HG02884 (cell line): ENCODE data around the gene SYTL3.
A peak's percentile ranks its signal among the peaks of the same experiment; 100 is the strongest.
"Not testable (repeated sequence)": the region's sequence is repeated elsewhere in the genome, so short reads cannot be mapped to it uniquely, and the experiment has no call there.

Experiments
- ATAC-seq: cut with Tn5 transposase; IDR thresholded peaks from one replicate; pipeline ENCODE4 v1.9.1; 2021; ENCODE audit warnings: mild to moderate bottlenecking, moderate library complexity; ENCODE audit not compliant: unreplicated experiment

SYTL3 gene

DNA sequence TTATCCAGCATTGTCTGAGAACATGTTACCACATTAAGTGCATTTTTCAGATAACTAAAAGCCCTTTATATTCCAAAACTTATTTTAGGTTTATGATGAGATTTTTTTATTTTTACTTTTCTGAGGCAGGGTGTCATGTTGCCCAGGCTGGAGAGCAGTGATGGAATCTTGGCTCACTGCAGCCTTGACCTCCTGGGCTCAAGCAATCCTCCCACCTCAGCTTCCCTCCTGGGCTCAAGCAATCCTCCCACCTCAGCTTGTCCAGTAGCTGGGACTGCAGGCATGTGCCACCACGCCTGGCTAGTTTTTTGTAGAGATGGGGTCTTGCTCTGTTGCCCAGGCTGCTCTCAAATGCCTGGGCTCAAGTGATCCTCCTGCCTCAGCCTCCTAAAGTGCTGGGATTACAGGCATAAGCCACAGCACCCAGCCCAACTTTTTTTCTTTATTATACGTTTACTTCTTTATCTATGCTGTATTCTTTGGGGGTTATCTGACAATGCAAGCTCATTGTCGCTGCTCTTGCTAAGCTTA is 11.5 kb upstream of the SYTL3 start:
- ATAC-seq = no peak

DNA sequence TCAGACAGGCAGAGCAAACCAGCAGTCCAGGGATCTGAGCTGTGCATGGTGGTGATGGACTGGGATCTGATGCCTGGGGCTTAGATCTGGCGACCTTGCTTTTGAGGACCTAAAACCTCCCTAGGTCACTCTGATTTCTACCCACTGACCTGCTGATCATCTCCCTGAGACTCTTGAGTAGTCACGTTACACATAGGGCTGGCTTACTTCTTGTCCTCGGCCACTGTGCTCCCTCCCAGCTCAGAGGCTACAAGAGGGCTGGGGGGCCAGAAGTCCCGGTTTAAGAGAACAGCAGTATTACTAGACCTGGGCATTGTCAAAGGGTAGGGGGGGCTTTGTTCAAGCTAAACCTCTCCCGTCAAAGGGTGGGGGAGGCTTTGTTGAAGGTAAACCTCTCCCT is 10.8 kb upstream of the SYTL3 start:
- no peak for ATAC-seq

DNA sequence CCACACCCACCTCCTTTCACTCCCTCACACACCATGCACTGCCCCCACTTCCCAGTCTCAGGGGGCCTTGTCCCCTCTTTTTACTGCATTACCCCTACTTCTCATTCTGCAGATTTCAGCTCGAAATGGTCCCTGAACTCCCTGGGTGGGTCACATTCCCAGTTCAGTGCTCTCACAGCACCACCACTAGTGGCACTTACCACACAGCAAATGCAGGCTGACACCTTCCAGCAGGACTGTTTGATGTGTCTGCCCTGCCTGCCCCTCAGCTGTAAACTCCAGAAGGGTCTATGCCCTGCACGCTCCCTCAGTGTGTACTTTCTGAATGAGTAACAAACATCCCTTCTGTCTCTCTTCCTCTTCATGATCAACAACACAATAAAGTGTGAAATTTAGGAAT is 9.3 kb upstream of the SYTL3 start:
- ATAC-seq = no peak

DNA sequence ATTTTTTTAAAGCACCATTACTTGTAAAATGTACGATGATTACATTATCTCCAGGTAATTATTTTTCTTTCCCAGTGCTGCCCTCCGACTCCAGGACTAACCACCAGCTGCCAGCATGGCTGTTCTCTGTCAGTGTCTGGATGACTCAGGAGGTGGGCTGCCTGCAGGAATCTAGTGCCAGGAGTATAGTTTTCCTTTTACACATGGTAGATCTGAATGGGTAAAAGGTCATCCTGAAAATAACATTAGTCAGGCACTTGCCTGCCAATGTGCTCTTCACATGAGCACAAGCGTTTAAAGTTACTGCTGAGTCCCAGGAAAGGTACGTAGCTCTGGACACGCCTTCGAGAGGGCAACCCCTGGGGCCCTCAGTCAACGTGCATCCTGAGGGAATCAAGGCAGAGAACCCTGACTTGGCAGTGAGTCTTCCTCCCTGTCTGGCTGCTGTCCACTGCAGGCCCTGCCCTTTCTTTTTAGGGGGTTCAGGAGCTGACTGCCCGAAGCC is 7.7 kb upstream of the SYTL3 start:
- no peak for ATAC-seq

DNA sequence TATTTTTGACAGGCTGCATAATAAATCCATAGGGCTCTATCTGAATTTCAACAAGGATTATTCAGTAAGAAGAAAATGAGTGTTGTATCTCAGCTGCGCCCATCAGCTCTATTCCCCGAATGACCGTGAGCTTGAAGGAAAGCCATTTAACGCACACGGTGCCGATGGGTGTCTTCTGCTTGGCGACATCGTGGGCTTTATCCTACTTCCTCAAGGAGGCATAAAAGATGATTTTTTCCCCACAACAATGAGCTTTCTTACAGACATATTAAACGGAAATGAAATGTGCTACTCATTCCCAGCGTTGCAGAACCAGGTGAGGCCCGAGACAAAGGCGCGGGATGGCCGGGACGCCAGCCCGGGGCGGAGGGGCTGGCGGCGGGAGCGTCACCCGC is 6.0 kb upstream of the SYTL3 start:
- no peak for ATAC-seq

DNA sequence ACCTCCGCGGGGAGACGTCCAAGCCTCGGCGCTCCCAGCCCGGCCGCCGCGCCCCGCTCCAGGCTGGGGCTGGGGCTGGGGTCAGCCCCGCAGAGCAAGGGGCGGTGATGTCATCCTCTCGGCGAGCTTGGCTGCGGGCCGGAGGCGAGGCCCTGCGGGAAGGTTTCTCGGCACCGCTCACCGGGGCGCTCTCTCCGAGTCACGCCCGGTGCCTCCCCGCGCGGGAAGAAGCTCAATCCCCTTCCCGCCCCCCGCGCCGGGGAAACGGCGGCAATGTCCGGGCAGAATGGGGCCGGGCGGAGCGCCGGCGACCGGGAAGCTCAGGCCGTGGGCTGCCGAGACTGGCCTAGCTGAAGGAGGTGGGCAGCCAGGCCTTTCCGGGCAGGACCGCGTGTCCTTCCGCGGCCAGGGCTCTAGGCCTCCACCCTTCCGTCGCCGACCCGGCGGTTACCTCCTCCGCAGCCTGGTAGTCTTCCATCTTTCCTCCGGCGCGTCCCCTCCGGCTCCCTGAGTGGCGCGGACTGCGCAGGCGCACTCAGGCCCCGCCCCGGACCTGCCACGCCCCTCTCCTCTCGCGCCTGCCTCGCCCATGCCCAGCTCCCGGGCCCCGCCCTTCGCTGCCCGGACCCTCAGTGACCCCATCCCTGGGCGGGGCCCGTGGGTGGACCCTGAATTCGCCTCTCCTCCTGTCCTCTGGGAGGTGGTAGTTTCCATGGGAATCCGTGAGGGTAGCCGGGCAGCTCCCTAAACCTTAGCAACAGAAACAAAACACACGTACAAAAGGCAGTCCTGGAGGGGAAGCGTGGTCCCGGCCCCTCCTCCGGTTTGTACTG is 5.4 kb upstream of the SYTL3 start, which contains the start of gene DYNLT1:
TSS of gene DYNLT1 (minus strand) at position 513 of the 833 bp plus-strand sequence. CDS start at position 478, 35 bp downstream.
- peak; percentile 56 for ATAC-seq

DNA sequence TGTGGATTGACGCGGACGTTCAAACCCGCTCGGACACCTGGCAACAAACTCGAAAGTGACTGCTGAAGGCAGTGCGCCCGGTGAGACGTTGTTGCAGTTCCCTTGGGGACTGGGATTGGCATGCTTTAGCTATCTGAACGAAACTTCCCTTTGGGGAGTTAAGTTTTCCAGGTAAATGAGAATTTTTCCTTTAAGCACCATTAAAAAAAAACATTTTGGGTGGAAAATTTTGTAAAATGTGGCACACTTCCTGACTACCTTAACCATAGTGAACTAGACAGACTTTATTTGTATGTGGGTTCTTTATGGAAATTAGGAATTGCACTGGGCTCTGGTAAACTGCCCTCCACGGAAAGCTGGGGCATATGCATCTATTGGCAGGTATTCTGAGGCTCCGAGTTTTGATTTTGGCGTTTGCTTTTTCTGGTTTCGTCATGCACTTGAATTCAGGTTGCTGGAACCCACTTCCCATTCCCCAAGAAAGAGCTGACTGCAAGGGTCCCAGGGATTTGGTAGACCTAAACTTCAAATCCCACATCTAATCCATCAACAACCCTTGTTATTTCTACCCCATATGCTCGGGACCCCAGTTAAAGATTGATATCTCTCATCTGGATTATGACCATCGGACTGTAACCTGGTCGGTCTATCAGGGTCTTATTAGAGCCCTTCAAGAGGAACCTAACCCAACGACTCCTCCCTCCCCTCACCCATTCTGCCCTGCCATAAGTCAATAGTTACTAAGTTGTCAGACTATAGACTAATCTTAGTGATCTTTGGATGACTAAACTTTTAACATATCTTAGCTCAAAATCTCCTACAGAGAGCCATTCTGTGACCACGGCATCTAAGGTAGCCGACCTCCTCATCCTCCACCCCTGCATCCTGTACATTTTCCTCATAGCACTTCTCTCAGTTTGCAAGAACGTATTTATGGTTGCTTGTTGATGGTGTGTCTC is 4.5 kb upstream of the SYTL3 start:
- ATAC-seq = no peak

DNA sequence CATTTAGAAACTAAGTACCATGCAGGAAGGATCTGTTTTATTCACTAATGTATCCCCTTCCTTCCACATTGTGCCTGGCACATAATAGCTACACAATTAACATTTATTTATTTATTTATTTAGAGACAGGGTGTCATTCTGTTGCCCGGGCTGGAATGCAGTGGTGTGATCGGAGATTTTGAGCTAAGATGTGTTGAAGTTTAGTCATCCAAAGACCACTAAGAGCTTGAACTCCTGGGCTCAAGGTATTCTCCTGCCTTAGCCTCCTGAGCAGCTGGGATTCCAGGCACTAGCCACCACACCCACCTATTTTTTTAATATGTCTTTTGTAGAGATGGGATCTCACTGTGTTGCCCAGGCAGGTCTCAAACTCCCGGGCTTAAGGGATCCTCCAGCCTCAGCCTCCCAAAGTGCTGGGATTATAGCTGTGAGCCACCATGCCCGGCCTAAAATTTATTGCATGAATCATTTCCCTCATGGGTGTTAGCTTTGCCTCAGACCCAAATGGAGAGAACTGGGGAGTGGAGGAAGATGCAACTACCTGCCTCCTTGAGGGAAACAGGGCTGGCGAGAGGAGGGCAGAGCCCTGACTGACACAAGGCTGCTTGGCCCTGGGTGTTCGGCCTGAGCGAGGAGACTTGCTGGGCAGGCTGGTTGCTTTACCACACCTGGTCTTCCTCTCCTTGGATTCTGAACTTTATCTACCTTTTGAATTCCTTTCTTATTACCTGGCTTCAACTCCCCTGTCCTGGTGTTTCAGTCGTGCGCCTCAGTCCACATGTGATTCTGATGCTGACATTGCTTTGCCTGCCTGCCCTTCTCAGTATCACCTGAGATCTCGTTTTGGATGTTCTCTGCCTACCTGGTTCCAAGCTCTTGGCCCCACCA is 3.6 kb upstream of the SYTL3 start:
- no peak for ATAC-seq

DNA sequence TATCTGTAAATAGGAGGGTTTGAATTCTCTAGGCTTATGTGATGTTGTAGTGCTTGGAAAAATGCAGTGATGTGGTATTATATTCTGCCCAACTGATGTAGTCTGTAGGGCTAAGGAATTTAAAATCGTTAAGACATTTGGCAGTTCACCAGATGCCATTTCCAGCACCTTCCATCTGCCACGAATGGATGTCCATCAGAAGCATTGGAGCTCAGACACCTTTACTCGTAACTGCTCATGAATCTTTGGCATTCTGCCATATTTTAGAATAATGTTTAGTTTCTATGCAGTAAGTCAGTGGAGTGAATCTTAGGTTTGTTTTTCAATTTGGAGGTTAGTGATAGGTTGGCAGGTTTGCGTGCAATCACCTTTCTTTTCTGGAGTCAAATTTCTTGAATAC is 2.4 kb upstream of the SYTL3 start:
- no peak for ATAC-seq

DNA sequence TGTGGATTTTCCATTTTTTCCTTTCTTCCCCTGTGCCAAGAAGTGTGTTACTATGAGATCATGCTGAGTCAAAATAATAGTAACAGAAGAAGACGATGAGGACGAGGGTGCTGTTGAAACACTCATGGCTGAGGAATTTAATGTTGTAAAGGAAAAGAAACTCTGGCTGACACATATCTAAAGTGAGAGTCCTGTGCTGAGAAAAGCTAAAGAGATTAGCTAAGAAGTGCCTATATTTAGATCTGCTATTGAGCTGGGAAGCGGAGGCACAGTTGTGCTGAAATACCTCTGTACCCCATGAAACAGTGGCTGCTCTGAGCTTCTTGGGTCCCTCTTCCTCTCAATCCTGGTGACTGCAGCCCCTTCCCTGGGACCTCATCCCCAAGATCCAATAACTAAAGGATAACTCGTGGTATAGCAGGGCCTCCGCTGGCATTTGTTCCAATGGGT is 1.1 kb upstream of the SYTL3 start:
- ATAC-seq = no peak

DNA sequence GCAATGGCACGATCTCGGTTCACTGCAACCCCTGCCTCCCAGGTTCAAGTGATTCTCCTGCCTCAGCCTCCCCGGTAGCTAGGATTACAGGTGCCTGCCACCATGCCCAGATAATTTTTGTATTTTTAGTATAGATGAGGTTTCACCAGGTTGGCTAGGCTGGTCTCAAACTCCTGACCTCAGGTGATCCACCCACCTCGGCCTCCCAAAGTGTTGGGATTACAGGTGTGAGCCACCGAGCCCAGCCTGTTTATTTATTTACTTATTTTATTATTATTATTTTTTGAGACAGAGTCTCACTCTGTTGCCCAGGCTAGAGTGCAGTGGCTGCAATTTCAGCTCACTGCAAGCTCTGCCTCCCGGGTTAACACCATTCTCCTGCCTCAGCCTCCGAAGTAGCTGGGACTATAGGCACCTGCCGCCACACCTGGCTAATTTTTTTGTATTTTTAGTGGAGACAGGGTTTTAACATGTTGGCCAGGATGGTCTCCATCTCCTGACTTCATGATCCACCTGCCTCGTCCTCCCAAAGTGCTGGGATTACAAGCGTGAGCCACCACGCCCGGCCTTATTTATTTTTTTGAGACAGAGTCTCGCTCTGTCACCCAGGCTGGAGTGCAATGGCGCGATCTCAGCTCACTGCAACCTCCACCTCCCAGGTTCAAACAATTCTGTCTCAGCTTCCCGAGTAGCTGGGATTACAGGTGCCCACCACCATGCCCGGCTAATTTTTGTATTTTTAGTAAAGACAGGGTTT is 2.3 kb downstream of the SYTL3 start:
- ATAC-seq = not testable (repeated sequence)

DNA sequence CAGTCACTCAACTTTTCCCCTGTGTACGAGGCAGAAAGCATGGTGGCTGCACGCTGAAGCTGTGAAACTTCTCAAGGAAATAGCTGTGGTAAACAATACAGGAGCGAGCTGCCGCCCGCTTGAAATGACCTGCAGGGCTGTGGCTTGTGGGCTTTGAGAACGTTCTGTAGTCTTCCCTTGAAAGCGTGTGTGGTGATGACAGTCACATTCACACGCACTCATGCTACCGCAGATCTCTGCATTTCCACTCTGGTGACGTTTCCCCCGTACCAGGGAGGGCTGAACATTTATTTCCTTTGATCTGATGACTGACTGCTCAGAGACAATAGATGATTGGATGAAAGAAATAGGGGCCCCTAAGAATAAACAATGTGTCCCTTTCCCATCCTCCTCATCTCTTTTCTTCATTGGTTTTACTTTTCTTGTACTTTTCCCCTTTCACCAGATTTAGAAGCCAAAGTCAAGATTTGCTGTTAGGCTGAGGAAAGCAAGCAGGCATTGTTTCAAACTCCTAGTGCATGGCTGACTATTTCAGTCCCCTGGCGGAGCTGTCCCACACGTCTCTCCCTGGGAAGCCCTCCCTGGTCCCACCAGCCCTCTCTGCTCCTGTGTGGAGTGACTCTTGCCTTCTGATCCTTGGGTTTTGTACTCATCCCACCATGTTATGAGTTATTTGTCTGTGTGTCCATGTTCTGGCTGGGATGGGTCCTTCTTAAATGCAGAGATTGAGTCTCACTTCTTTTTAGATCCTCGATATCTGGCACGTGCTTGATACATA is 3.9 kb downstream of the SYTL3 start:
- ATAC-seq = peak; percentile 53

DNA sequence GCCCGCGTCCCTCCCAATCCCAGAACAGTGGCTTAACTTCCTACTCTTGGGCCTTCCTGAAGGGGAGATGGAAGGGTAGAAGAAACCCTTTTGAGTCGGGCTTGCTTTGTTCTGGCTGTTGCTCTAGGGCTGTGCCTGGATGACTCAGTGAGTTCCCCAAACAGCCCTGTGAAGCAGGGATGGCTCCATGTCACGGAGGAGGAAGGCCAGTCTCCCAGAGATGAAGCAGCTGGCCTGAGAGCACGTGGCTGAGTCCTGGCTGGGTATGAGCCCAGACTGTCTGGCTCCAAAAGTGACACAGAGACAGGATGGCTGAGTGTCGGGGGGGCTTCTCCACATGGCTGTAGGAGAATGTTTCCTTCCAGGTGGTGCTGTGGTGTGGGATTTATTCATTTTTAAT is 4.6 kb downstream of the SYTL3 start:
- ATAC-seq = no peak

DNA sequence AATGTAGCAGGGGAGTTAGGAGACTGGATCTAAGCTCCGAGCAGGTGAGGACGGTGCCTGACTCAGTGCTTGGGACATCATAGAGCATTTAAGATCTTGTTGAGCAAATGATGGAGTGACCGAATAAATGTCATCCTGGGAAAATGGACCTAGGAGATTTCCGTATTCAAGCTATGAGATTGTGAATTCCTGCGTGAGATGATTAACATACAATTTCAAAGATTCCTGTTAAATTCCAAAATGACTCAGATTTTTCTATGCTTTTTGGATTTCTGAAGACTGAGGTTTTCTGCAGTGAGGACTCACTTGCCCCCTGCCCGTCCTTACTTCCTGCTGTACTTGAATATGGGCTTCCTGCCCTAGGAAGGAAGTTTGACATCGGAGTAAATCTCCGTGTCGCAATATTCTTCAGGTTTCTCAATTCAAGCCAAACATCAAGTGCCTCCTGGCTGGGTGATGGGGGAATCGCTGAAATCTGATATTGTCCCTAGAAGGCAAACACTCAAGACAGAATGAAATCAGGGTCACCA is 5.2 kb downstream of the SYTL3 start:
- ATAC-seq = no peak

DNA sequence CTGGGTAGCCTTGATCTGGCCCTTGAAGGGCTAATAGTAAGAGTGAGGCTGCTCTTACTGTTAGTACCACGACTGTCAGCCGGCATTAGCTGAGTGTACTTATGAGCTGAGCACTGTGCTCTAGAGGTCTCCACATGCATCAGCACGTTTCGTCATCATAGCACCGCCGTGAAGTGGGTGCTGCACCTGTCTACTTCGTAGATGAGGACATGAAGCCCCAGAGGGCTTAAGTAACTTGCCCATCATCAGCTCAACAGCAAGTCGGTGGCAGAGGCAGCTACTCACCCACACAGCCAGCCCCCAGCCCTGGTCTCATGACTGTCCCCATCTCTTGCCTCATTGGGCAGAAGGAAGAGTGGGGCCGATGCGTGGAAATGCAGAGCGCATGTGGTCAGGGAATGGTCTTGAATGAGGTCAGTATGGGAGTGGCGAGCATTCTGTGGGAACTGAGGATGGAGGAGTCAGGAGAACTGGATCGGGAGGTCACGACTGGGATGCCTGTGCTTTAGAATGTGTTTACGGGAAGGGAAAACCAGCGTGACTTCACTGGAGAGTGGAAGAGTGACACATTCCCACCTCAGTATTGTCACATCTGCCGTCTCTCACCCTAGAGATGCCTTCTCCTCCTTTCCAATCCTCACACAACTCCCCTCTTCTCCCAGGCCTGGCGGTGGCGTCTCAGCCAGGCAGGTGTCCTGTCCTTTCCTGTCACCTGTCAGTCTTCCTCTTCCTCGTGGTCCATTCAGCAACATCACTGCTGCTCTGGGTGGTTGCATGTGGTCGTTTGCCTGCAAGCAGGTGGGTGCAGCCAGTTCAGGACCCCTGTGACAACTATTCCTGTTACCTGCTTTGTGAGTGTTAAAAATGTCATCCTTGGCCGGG is 6.0 kb downstream of the SYTL3 start:
- no peak for ATAC-seq

DNA sequence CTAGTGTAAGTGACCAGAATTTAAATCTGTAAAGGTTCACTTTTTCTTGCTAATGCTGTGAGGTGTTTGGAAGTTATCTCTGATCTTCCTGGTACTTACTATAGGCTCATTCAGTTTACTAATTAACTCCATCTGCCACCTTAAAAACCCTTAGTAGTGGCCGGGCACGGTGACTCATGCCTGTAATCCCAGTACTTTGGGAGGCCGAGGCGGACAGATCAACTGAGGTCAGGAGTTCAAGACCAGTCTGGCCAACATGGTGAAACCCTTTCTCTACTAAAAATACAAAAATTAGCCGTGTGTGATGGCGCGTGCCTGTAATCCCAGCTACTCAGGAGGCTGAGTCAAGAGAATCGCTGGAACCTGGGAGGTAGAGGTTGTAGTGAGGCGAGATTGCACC is 7.1 kb downstream of the SYTL3 start:
- ATAC-seq = not testable (repeated sequence)

DNA sequence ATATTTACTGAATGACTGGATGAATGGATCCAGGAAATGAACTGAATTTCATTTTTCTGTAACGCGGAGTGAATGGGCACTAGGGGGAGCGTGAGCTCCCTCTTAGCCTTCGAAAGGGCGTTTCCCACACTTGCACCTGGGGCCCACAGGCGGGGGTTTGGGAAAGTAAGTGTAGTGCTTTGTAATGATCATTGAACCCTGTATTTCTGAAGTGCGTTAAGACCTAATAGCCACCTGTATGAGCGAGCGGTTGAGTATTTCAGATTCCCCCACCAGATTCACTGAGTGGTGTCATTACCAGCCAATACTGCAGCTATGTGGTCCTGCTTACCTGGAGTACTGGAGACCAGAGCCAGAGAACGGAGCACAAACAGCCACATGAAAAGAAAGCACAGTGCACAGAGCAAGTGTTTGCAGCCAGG is 10.5 kb downstream of the SYTL3 start:
- no peak for ATAC-seq
